SU-DHL-6 (cell line): Measurements from ENCODE around the gene ITIH4.

Experiments
- H2AFZ ChIP-seq: fragments of 200-600 bp; sonication (generic); 2 replicates; pipeline ENCODE4 v1.6.1; 2014; ENCODE audit warnings: low read depth, mild to moderate bottlenecking, moderate library complexity, mixed read lengths, antibody characterized with exemption, low read length; ENCODE audit not compliant: severe bottlenecking
- H3F3A ChIP-seq: fragments of 200-600 bp; shearing (Covaris generic); 2 replicates; pipeline ENCODE4 v1.6.0; 2016; ENCODE audit warnings: antibody characterized with exemption, mild to moderate bottlenecking; ENCODE audit not compliant: insufficient read depth
- H3K27ac ChIP-seq: fragments of 200-600 bp; sonication (generic); 2 replicates; pipeline ENCODE4 v1.5.1; 2016; ENCODE audit warnings: low read depth, mild to moderate bottlenecking, low read length, moderate library complexity, mixed read lengths
- H3K27me3 ChIP-seq: fragments of 200-600 bp; sonication (generic), shearing (Covaris generic); 2 replicates; pipeline ENCODE4 v1.6.0; 2014; ENCODE audit warnings: mild to moderate bottlenecking, low read length
- H3K36me3 ChIP-seq: fragments of 200-600 bp; sonication (generic); 2 replicates; pipeline ENCODE4 v1.6.1; 2014; ENCODE audit warnings: mild to moderate bottlenecking, low read length, mixed read lengths
- H3K4me2 ChIP-seq: fragments of 300-600, 200-600 bp; shearing (Covaris generic), sonication (generic); 2 replicates; pipeline ENCODE4 v1.6.0; 2014; ENCODE audit warnings: low read length, low read depth, mild to moderate bottlenecking; ENCODE audit not compliant: poor library complexity, severe bottlenecking
- H3K4me3 ChIP-seq: fragments of 200-600 bp; sonication (generic); 2 replicates; pipeline ENCODE4 v1.5.1; 2014; ENCODE audit warnings: antibody characterized with exemption, low read length, mild to moderate bottlenecking, mixed read lengths; ENCODE audit not compliant: insufficient read depth, poor library complexity, severe bottlenecking
- H3K79me2 ChIP-seq: fragments of 200-600 bp; sonication (generic); 2 replicates; pipeline ENCODE4 v1.6.1; 2014; ENCODE audit warnings: mild to moderate bottlenecking, low read length, moderate library complexity; ENCODE audit not compliant: insufficient read depth
- H3K9ac ChIP-seq: fragments of 200-600 bp; sonication (generic); 2 replicates; pipeline ENCODE4 v1.7.0; 2014; ENCODE audit warnings: mild to moderate bottlenecking, low read length
- H3K9me2 ChIP-seq: fragments of 200-600 bp; sonication (generic); replicated peaks from 2 replicates; pipeline ENCODE4 v1.6.1; 2014; ENCODE audit warnings: low read length; ENCODE audit not compliant: insufficient read depth
- H3K9me3 ChIP-seq: fragments of 200-600 bp; sonication (generic); 2 replicates; pipeline ENCODE4 v1.6.1; 2014; ENCODE audit warnings: low read length, mixed read lengths; ENCODE audit not compliant: insufficient read depth
- H4K20me1 ChIP-seq: fragments of 200-600 bp; sonication (generic); 2 replicates; pipeline ENCODE4 v1.6.1; 2014; ENCODE audit warnings: low read depth, mild to moderate bottlenecking, antibody characterized with exemption, low read length, moderate library complexity, mixed read lengths
- EZH2phosphoT487 ChIP-seq: fragments of 200-600 bp; sonication (generic), shearing (Covaris generic); conservative IDR thresholded peaks from 2 replicates; pipeline ENCODE4 v1.6.1; 2018; ENCODE audit warnings: mild to moderate bottlenecking, antibody characterized with exemption, low read length, moderate library complexity, mixed read lengths
- TF ChIP-seq, protein P1 (sequence below): fragments of 200-600 bp; sonication (generic); IDR thresholded peaks from one replicate; pipeline ENCODE4 v1.5.1; 2017; ENCODE audit warnings: antibody characterized with exemption, mild to moderate bottlenecking, low read length, moderate library complexity; ENCODE audit not compliant: insufficient read depth, poor library complexity, severe bottlenecking

Gene ITIH4

DNA sequence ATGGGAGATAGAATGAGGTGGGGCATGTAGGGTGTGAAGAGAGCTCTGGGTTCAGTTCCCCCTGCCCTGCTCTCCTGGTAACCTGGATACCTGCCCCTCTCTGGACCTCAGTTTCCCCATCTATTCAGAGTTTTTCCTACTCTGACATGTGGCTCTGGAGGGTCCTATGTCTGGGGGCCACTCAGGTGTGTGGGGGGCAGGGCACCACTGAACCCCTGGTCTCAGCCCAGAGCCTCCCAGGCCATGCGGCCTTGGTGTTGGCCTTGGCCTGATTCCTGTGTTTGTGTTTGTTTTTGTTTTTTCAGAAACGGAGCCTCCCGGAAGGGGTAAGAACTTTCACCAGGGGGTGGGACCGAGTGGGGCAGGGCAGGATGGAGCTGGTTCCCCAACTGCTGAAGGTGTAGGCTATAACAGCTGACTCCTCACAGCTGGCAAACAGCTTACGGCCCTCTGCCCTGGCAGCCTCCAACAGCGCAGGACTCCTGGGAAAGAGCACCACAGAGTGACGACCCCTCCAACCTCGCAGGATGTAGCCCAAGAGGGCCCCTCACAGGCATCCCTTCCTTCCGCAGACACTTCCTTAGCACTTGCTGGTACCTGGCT lies 35.1 kb downstream of the ITIH4 start:
- Histone ChIP-seq H4K20me1 (no peaks in the 10 kb centered on the region), H3K27me3 (no peaks in the 10 kb centered on the region), H2AFZ (no peak overlapping the region), H3K27ac (no peak overlapping the region), H3K36me3 (no peaks in the 10 kb centered on the region), H3F3A (no peaks in the 10 kb centered on the region), H3K79me2 (no peaks in the 10 kb centered on the region), H3K9me3 (no peaks in the 10 kb centered on the region), H3K9me2 (no peaks in the 10 kb centered on the region), H3K9ac (no peak overlapping the region), H3K4me3 (no peak overlapping the region), H3K4me2 (no peak overlapping the region)
- TF ChIP-seq EZH2phosphoT487 = no peak
- TF ChIP-seq, protein P1, sequence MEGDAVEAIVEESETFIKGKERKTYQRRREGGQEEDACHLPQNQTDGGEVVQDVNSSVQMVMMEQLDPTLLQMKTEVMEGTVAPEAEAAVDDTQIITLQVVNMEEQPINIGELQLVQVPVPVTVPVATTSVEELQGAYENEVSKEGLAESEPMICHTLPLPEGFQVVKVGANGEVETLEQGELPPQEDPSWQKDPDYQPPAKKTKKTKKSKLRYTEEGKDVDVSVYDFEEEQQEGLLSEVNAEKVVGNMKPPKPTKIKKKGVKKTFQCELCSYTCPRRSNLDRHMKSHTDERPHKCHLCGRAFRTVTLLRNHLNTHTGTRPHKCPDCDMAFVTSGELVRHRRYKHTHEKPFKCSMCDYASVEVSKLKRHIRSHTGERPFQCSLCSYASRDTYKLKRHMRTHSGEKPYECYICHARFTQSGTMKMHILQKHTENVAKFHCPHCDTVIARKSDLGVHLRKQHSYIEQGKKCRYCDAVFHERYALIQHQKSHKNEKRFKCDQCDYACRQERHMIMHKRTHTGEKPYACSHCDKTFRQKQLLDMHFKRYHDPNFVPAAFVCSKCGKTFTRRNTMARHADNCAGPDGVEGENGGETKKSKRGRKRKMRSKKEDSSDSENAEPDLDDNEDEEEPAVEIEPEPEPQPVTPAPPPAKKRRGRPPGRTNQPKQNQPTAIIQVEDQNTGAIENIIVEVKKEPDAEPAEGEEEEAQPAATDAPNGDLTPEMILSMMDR = no peak

DNA sequence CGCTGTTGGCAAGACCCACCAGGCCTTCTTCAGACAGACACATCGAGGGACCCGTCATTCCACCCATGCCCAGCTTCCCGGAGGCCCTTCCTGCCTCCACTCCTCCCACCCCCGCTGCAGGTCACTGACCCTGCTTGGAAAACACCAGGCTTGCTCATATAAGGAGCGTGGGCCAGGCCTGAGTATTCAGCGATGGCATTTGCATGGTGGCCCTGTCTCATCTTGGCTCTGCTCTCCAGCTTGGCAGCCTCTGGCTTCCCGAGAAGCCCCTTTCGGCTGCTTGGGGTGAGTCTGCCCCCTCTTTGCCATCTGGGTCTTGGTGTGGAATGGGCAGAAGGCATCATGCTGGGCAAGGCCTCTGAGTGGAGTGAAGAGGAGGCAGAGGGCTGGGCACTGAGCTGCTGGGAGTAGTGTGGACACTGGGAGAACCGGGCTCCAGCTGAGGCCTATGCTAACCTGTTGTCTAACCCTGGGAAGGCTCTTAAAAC lies 35.8 kb downstream of the ITIH4 start, which contains the start of gene ITIH3:
Gene ITIH3, plus strand, starts transcription at position 185 of the 488 bp plus-strand sequence. Its CDS starts 8 bp downstream, at position 193.
- H2AFZ ChIP-seq = no peak within 1 kb of the TSS
- no peak within 1 kb of the TSS for H3K9ac ChIP-seq

DNA sequence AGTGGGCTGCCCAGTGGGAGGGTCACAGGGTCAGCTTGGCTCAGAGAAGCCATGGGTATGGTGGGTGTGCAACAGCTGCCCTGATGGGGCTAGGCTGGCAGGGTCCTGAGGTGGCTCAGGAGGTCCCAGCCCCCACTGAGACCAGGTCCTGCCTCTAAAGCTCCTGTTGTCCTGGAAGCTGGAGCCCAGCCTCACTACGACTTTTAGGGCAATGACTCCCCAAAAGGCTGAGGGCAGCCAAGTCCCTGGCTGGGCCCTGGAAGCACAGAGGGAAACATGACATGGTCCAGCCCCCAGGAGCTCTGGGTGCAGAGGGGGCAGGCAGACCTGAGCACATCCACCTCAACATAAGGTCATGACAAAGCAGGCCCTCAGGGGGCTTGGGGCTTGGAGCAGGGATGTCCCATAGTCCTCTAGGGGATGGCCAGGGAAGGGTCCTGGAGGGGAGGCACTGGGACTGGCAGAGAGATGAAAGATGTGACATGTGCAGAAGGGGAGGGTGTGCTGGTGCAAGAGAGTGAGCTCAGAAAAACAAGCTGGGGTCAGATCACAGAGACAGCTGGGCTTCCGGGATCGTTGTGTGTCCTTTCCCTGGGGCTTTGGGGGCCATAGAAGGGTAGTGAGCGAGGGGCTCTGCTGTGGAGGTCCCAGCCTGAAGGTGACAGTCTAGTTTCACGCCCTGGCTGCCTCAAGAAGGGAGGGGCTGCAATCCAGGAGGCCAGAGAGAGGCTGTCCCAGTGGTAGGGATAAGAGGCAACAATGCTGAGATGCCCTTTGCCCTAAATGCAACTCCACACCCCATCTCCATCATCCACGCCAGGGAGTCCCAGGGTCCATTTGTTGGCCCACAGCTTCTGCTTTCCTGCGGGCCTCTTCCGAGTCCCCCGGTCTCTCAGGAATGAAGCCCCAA lies 36.5 kb downstream of the ITIH4 start:
- H3K4me2 ChIP-seq = no peak overlapping the region
- H3K79me2 ChIP-seq = no peaks in the 10 kb centered on the region
- TF ChIP-seq, protein P1 = no peak
- no peak for TF ChIP-seq EZH2phosphoT487
- no peak overlapping the region for H3K9ac ChIP-seq
- no peaks in the 10 kb centered on the region for H3K9me3 ChIP-seq
- H4K20me1 ChIP-seq = no peaks in the 10 kb centered on the region
- H3F3A ChIP-seq = no peaks in the 10 kb centered on the region
- H3K4me3 ChIP-seq = no peak overlapping the region
- H3K36me3 ChIP-seq = no peaks in the 10 kb centered on the region
- H3K9me2 ChIP-seq = no peaks in the 10 kb centered on the region
- H2AFZ ChIP-seq = no peak overlapping the region
- no peaks in the 10 kb centered on the region for H3K27me3 ChIP-seq
- H3K27ac ChIP-seq = no peak overlapping the region

More for the DNA sequence above, 35.8 kb downstream of the ITIH4 start, which contains the start of gene ITIH3:
- Histone ChIP-seq H3K4me3 (no peak within 1 kb of the TSS), H3K4me2 (no peak within 1 kb of the TSS), H3K27ac (no peak within 1 kb of the TSS), H3K27me3 (no peaks in the 10 kb centered on the region), H3F3A (no peaks in the 10 kb centered on the region), H3K9me2 (no peaks in the 10 kb centered on the region), H4K20me1 (no peaks in the 10 kb centered on the region), H3K9me3 (no peaks in the 10 kb centered on the region), H3K36me3 (no peaks in the 10 kb centered on the region), H3K79me2 (no peaks in the 10 kb centered on the region)
- TF ChIP-seq, protein P1 = no peak
- TF ChIP-seq EZH2phosphoT487 = no peak
